Measurements from ENCODE around the gene INTS4.
"Not testable (repeated sequence)": the region's sequence is repeated elsewhere in the genome, so short reads cannot be mapped to it uniquely, and the experiment has no call there.

DNA sequence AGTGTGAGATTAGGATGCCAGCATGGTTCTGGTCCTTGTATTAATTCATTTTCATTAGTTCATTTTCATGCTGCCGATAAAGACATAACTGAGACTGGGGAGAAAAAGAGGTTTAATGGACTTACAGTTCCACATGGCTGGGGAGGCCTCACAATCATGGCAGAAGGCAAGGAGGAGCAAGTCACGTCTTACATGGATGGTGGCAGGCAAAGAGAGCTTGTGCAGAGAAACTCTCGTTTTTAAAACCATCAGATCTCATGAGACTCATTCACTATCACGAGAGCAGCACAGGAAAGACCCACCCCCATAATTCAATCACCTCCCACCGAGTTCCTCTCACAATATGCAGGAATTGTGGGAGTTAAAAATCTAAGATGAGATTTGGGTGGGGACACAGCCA lies 150.8 kb downstream of the INTS4 start:
- TF ChIP-seq CTCF (IDR thresholded peaks at IDR 0.05; ENCODE audit: insufficient read depth, low read length, poor library complexity, severe bottlenecking); EZH2phosphoT487 (conservative IDR thresholded peaks at IDR 0.05; ENCODE audit: low read length): not testable (repeated sequence)

All from SU-DHL-6 (cell line).